CD4-positive, alpha-beta T cell treated with Interleukin-6 at 100 ng/mL for 8 hours (primary cell): Measurements from ENCODE around the gene SCGB2A2.

Experiments used
- DNase-seq: peaks from one replicate; pipeline ENCODE4 v3.0.0-alpha.2; 2020; ENCODE audit warnings: mixed read lengths, low spot score

The SCGB2A2 gene

GRCh38 chr11:62269654-62270278 is at the start of gene SCGB2A2:
SCGB2A2 (plus strand) TSS chr11:62270158; CDS start chr11:62270217, 59 bp downstream.
- DNase-seq, result no peak

- no peak for DNase-seq
Observed at GRCh38 chr11:62221498-62221897, 48.5 kb upstream of the SCGB2A2 start.

- no peak for DNase-seq
Observed at GRCh38 chr11:62223095-62223494, 46.9 kb upstream of the SCGB2A2 start.

GRCh38 chr11:62233730-62234129 is 36.2 kb upstream of the SCGB2A2 start:
- no peak for DNase-seq

- DNase-seq, result no peak
Observed at GRCh38 chr11:62236187-62236586, 33.8 kb upstream of the SCGB2A2 start.

GRCh38 chr11:62237499-62237898 is 32.5 kb upstream of the SCGB2A2 start:
- no peak for DNase-seq

- no peak for DNase-seq
Observed at GRCh38 chr11:62238151-62238550, 31.8 kb upstream of the SCGB2A2 start.

- no peak for DNase-seq
Observed at GRCh38 chr11:62241095-62241494, 28.9 kb upstream of the SCGB2A2 start.

- DNase-seq, result no peak
Observed at GRCh38 chr11:62242021-62242420, 27.9 kb upstream of the SCGB2A2 start, which contains the start of gene SCGB1D2. SCGB1D2 (plus strand) TSS chr11:62242239; CDS start chr11:62242308, 69 bp downstream.

GRCh38 chr11:62245271-62245753 is 24.6 kb upstream of the SCGB2A2 start:
- DNase-seq, result no peak

GRCh38 chr11:62251698-62252097 is 18.3 kb upstream of the SCGB2A2 start:
- no peak for DNase-seq

GRCh38 chr11:62253999-62254542 is 15.9 kb upstream of the SCGB2A2 start:
- no peak for DNase-seq

GRCh38 chr11:62256281-62256680 is 13.7 kb upstream of the SCGB2A2 start:
- DNase-seq, result no peak

GRCh38 chr11:62260261-62260953 is 9.6 kb upstream of the SCGB2A2 start:
- DNase-seq, result no peak

GRCh38 chr11:62264004-62264403 is 6.0 kb upstream of the SCGB2A2 start:
- DNase-seq, result no peak

GRCh38 chr11:62266558-62266957 is 3.4 kb upstream of the SCGB2A2 start:
- no peak for DNase-seq

- DNase-seq, result no peak
Observed at GRCh38 chr11:62267050-62267449, 2.9 kb upstream of the SCGB2A2 start.

- no peak for DNase-seq
Observed at GRCh38 chr11:62267576-62267975, 2.4 kb upstream of the SCGB2A2 start.

- no peak for DNase-seq
Observed at GRCh38 chr11:62273284-62273683, 3.3 kb downstream of the SCGB2A2 start.

GRCh38 chr11:62273789-62274275 is 3.9 kb downstream of the SCGB2A2 start:
- no peak for DNase-seq

- DNase-seq, result no peak
Observed at GRCh38 chr11:62280452-62280851, 10.5 kb downstream of the SCGB2A2 start.

GRCh38 chr11:62295504-62295903 is 25.5 kb downstream of the SCGB2A2 start:
- no peak for DNase-seq

- DNase-seq, result no peak
Observed at GRCh38 chr11:62298975-62299374, 29.0 kb downstream of the SCGB2A2 start, which contains the start of gene SCGB1D4. SCGB1D4 (minus strand) TSS chr11:62299075; CDS start chr11:62299010, 65 bp downstream.
